Tibial nerve (tissue), 4 donors: ENCODE measurements around the gene FAF2. TPM values are rescaled to one million over a fixed set of nuclear protein-coding genes. Genes with fewer than 3 reads are reported as not detected.

ENCODE experiments used
- DNase-seq, 2 donors: peaks; one replicate each; pipeline ENCODE4 v3.0.0-alpha.2; 2019; ENCODE audit warnings: low spot score in 2 of 2
- H3K27ac ChIP-seq, 4 donors: fragments of 200-600 bp; sonication (generic) in 3 of 4; one replicate each; pipeline ENCODE4 v1.5.1; 2017 to 2019; ENCODE audit warnings: mild to moderate bottlenecking in 1 of 4
- H3K27me3 ChIP-seq, 2 donors: fragments of 200-600 bp; sonication (generic) in 1 of 2; one replicate each; pipeline versions ENCODE4 v1.5.1 to v1.6.0; 2017 to 2019
- H3K36me3 ChIP-seq, 3 donors: fragments of 200-600 bp; sonication (generic); one replicate each; pipeline ENCODE4 v1.5.1; 2018 to 2019
- H3K4me1 ChIP-seq, 4 donors: fragments of 200-600 bp; sonication (generic) in 3 of 4; one replicate each; pipeline ENCODE4 v1.5.1; 2017 to 2019
- H3K4me3 ChIP-seq, 4 donors: fragments of 200-600 bp; sonication (generic) in 3 of 4; one replicate each; pipeline ENCODE4 v1.5.1; 2017 to 2019; ENCODE audit warnings: mild to moderate bottlenecking in 1 of 4, moderate library complexity in 1 of 4
- H3K9me3 ChIP-seq, 4 donors: fragments of 200-600 bp; sonication (generic) in 3 of 4; one replicate each; pipeline ENCODE4 v1.5.1; 2017 to 2019
- CTCF ChIP-seq, 5 experiments: fragments of 200-600 bp in 3 of 5; fragments of 450-650 bp in 2 of 5; sonication (generic) in 3 of 5; IDR thresholded peaks; one replicate each; pipeline ENCODE4 v1.5.1; 2016 to 2019; ENCODE audit warnings: antibody characterized with exemption in 5 of 5, mild to moderate bottlenecking in 3 of 5, moderate library complexity in 2 of 5
- EP300 ChIP-seq, 2 donors: sonication (generic); formaldehyde crosslinking; IDR thresholded peaks; one replicate each; pipeline ENCODE4 v1.6.1; 2017; ENCODE audit warnings: antibody characterized with exemption in 2 of 2, mild to moderate bottlenecking in 1 of 2
- POLR2A ChIP-seq, 2 donors: fragments of 450-650 bp; IDR thresholded peaks; one replicate each; pipeline ENCODE4 v1.6.1; 2017; ENCODE audit warnings: antibody characterized with exemption in 2 of 2, mild to moderate bottlenecking in 2 of 2, moderate library complexity in 2 of 2
- WGBS, 2 donors: methylation state at CpG; one replicate each; pipeline ENCODE4 v1.1.5; 2018; 5-methylcytosine and 5-hydroxymethylcytosine counted together
- total RNA-seq, 4 donors: library from RNA; depleted of rRNA; stranded (reverse); fragments of >200 nt; gene quantifications; one replicate each; pipeline ENCODE4 v1.1.0, GENCODE V29; 2016

Gene FAF2
- total RNA-seq, 4 donors from 2014 or later = 23.0 to 30.8 (median 29.4) TPM

DNA sequence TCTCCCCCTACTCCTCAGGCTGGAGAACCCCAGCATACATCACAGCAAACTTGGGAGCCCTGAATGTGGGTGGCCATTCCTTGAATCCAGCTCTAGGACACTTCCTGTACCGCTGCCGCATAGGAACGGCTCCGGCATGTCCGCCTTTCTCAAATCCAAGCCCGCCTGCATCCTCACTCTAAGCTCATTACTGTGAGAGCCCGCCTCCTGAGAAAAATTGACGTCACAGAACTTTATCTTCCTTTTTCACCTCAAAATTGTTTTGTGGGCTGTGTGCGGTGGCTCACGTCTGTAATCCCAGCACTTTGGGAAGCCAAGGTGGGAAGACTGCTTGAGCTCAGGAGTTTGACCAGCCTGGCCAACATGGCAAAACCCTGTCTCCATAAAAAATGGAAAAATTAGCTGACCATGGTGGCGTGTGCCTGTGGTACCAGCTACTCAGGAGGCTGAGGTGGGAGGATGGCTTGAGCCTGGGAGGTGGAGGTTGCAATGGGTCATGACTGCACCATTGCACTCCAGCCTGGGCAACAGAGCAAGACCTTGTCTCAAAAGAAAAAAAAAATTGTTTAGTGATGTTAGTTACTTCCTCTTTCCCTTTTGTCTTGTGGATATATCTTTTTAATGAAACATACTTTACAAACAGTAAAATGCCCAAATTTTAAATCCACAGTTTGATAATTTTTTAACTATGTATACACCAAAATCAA lies 66.2 kb downstream of the FAF2 start:
- no peak overlapping the region for H3K27ac ChIP-seq
- H3K27me3 ChIP-seq = no peaks in the 10 kb centered on the region
- WGBS, 2 donors = 69 to 70% methylated on average over 11 of the region's 11 CpGs
- no peaks in the 10 kb centered on the region for H3K4me1 ChIP-seq
- H3K36me3 ChIP-seq = peaks cover 0 to 5% (median 2%) of the 10 kb centered on the region in 3 donors
- no peak overlapping the region for H3K4me3 ChIP-seq
- no peak for DNase-seq
- no peaks in the 10 kb centered on the region for H3K9me3 ChIP-seq
- TF ChIP-seq EP300 (IDR thresholded peaks at IDR 0.05) (no peak), POLR2A (IDR thresholded peaks at IDR 0.05) (no peak), CTCF (IDR thresholded peaks at IDR 0.05) (no peak)

DNA sequence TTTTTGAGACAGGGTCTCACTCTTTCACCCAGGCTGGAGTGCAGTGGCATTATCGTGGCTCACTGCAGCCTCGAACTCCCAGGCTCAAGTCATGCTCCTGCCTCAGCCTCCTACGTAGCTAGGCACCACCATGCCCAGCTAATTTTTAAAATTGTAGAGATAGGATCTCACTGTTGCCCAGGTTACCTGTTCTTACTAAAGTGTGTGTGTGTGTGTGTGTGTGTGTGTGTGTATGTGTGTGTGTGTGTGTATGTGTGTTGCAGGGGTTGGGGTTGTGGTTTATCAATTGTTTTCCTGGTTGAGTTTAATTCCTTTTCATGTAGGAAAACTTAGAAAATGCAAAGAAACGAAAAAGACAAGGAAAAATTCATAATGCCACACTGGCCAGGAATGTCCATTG lies 67.2 kb downstream of the FAF2 start:
- DNase-seq = no peak
- no peaks in the 10 kb centered on the region for H3K9me3 ChIP-seq
- WGBS, 2 donors = 73 to 77% methylated on average over 4 of the region's 4 CpGs
- no peaks in the 10 kb centered on the region for H3K36me3 ChIP-seq
- H3K4me3 ChIP-seq = no peak overlapping the region
- no peak for TF ChIP-seq POLR2A (IDR thresholded peaks at IDR 0.05)
- no peak for TF ChIP-seq EP300 (IDR thresholded peaks at IDR 0.05)
- TF ChIP-seq CTCF (IDR thresholded peaks at IDR 0.05) = no peak
- H3K4me1 ChIP-seq = no peaks in the 10 kb centered on the region
- no peaks in the 10 kb centered on the region for H3K27me3 ChIP-seq
- no peak overlapping the region for H3K27ac ChIP-seq

- no peaks in the 10 kb centered on the region for H3K27me3 ChIP-seq
- 68 to 77% methylated on average over 7 of the region's 7 CpGs for whole genome bisulfite sequencing, 2 donors
- no peak overlapping the region for H3K27ac ChIP-seq
Observed at GRCh38 chr5:176517053-176517661, 69.0 kb downstream of the FAF2 start.

GRCh38 chr5:176519810-176520720 lies 71.9 kb downstream of the FAF2 start:
- TF ChIP-seq POLR2A (IDR thresholded peaks at IDR 0.05) (no peak), EP300 (IDR thresholded peaks at IDR 0.05) (no peak), CTCF (IDR thresholded peaks at IDR 0.05) (no peak)
- Histone ChIP-seq H3K27ac (no peak overlapping the region), H3K27me3 (no peaks in the 10 kb centered on the region), H3K36me3 (no peaks in the 10 kb centered on the region), H3K4me3 (no peak overlapping the region), H3K4me1 (no peaks in the 10 kb centered on the region), H3K9me3 (no peaks in the 10 kb centered on the region)
- DNase-seq = no peak
- WGBS, 2 donors = 71 to 74% methylated on average over 16 of the region's 16 CpGs

More at GRCh38 chr5:176517053-176517661, 69.0 kb downstream of the FAF2 start:
- no peaks in the 10 kb centered on the region for H3K36me3 ChIP-seq
- no peak for DNase-seq
- TF ChIP-seq EP300 (IDR thresholded peaks at IDR 0.05) (no peak), CTCF (IDR thresholded peaks at IDR 0.05) (no peak), POLR2A (IDR thresholded peaks at IDR 0.05) (no peak)
- no peaks in the 10 kb centered on the region for H3K9me3 ChIP-seq
- no peaks in the 10 kb centered on the region for H3K4me1 ChIP-seq
- no peak overlapping the region for H3K4me3 ChIP-seq
